ENCODE results near the gene MTHFD1L.

The MTHFD1L gene

GRCh38 chr6:151148111-151148510 lies 282.6 kb downstream of the MTHFD1L start:
- DNase-seq = no peak
- H3K4me1 ChIP-seq = no peaks in the 10 kb centered on the region
- H3K27me3 ChIP-seq = no peaks in the 10 kb centered on the region
- H3K9me3 ChIP-seq = no peaks in the 10 kb centered on the region
- H3K36me3 ChIP-seq = no peaks in the 10 kb centered on the region
- H3K4me3 ChIP-seq (ENCODE audit: low read depth, low read length) = no peak overlapping the region
- TF ChIP-seq, protein P1, sequence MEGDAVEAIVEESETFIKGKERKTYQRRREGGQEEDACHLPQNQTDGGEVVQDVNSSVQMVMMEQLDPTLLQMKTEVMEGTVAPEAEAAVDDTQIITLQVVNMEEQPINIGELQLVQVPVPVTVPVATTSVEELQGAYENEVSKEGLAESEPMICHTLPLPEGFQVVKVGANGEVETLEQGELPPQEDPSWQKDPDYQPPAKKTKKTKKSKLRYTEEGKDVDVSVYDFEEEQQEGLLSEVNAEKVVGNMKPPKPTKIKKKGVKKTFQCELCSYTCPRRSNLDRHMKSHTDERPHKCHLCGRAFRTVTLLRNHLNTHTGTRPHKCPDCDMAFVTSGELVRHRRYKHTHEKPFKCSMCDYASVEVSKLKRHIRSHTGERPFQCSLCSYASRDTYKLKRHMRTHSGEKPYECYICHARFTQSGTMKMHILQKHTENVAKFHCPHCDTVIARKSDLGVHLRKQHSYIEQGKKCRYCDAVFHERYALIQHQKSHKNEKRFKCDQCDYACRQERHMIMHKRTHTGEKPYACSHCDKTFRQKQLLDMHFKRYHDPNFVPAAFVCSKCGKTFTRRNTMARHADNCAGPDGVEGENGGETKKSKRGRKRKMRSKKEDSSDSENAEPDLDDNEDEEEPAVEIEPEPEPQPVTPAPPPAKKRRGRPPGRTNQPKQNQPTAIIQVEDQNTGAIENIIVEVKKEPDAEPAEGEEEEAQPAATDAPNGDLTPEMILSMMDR (IDR thresholded peaks at IDR 0.05; ENCODE audit: low read depth, low read length) = no peak

GRCh38 chr6:151149793-151150192 lies 284.3 kb downstream of the MTHFD1L start:
- H3K9me3 ChIP-seq = no peaks in the 10 kb centered on the region
- DNase-seq = no peak
- H3K27me3 ChIP-seq = no peaks in the 10 kb centered on the region
- TF ChIP-seq, protein P1 (IDR thresholded peaks at IDR 0.05; ENCODE audit: low read depth, low read length) = no peak
- no peaks in the 10 kb centered on the region for H3K4me1 ChIP-seq
- H3K4me3 ChIP-seq (ENCODE audit: low read depth, low read length) = no peak overlapping the region
- H3K36me3 ChIP-seq = no peaks in the 10 kb centered on the region
